OCI-LY3 (cell line): Measurements from ENCODE around the gene SNX21.

Source experiments
- CTCF ChIP-seq: fragments of 200-600, 300-600 bp; sonication (generic); IDR thresholded peaks from 2 replicates; pipeline ENCODE4 v1.5.1; 2014; ENCODE audit warnings: antibody characterized with exemption, low read length, low read depth
- EZH2phosphoT487 ChIP-seq: fragments of 200-600 bp; shearing (Covaris generic); IDR thresholded peaks from 2 replicates; pipeline ENCODE4 v1.6.1; 2018; ENCODE audit warnings: antibody characterized with exemption, mixed run types, low read depth

GRCh38 chr20:45835329-45835765 lies 1.7 kb downstream of the SNX21 start:
- TF ChIP-seq CTCF: no peak
- no peak for TF ChIP-seq EZH2phosphoT487
